GM23338 (cell line): ENCODE measurements around the gene OTOGL. TPM values are rescaled to one million over a fixed set of nuclear protein-coding genes. Genes with fewer than 3 reads are reported as not detected.
A peak's percentile ranks its signal among the peaks of the same experiment; 100 is the strongest.

ENCODE experiments used
- ATAC-seq: fragments of 200-7000 bp; cut with Tn5 transposase; 3 replicates; pipeline ENCODE4 v1.9.1; 2020
- DNase-seq: peaks from one replicate; pipeline ENCODE4 v3.0.0-alpha.2; 2015; ENCODE audit warnings: low spot score
- H2AFZ ChIP-seq: fragments of 200-600 bp; sonication (generic); 2 replicates; pipeline ENCODE4 v1.8.0; 2016; ENCODE audit warnings: antibody characterized with exemption, mild to moderate bottlenecking, moderate library complexity
- H3F3A ChIP-seq: fragments of 200-600 bp; sonication (generic); replicated peaks from 2 replicates; pipeline ENCODE4 v1.8.0; 2017; ENCODE audit warnings: antibody characterized with exemption, mixed run types, low read depth
- H3K27ac ChIP-seq: fragments of 200-600 bp; sonication (generic); 2 replicates; pipeline ENCODE4 v1.6.1; 2016; ENCODE audit warnings: low read depth
- H3K27me3 ChIP-seq: fragments of 200-600 bp; sonication (generic); 2 replicates; pipeline ENCODE4 v1.8.0; 2016; ENCODE audit warnings: mild to moderate bottlenecking, mixed run types, moderate library complexity; ENCODE audit not compliant: insufficient read depth
- H3K36me3 ChIP-seq: fragments of 200-600 bp; sonication (generic); 2 replicates; pipeline ENCODE4 v1.8.0; 2016; ENCODE audit warnings: mild to moderate bottlenecking; ENCODE audit not compliant: insufficient read depth
- H3K4me1 ChIP-seq: fragments of 200-600 bp; sonication (generic); 2 replicates; pipeline ENCODE4 v1.8.0; 2016; ENCODE audit warnings: mild to moderate bottlenecking, moderate library complexity; ENCODE audit not compliant: insufficient read depth
- H3K4me2 ChIP-seq: fragments of 200-600 bp; sonication (generic); 2 replicates; pipeline ENCODE4 v1.7.1; 2017; ENCODE audit warnings: mixed run types
- H3K4me3 ChIP-seq: fragments of 200-600 bp; sonication (generic); 2 replicates; pipeline ENCODE4 v1.6.1; 2016; ENCODE audit warnings: mixed run types
- H3K79me2 ChIP-seq: fragments of 200-600 bp; sonication (generic); replicated peaks from 2 replicates; pipeline ENCODE4 v1.8.0; 2017; ENCODE audit warnings: mild to moderate bottlenecking; ENCODE audit not compliant: insufficient read depth
- H3K9me2 ChIP-seq: fragments of 200-600 bp; sonication (generic); 2 replicates; pipeline ENCODE4 v1.8.0; 2017; ENCODE audit not compliant: insufficient read depth
- H4K20me1 ChIP-seq: fragments of 200-600 bp; sonication (generic); replicated peaks from 2 replicates; pipeline ENCODE4 v1.8.0; 2017; ENCODE audit warnings: mild to moderate bottlenecking; ENCODE audit not compliant: insufficient read depth
- H3K27ac Mint-ChIP-seq: 2 replicates; pipeline ENCODE4 v1.8.0; 2020; ENCODE audit warnings: inconsistent platforms, mild to moderate bottlenecking, moderate library complexity, mixed read lengths
- H3K27me3 Mint-ChIP-seq: 3 replicates; pipeline ENCODE4 v1.8.0; 2022; ENCODE audit warnings: low read depth, mild to moderate bottlenecking, moderate library complexity, mixed read lengths, inconsistent platforms; ENCODE audit not compliant: insufficient read depth, poor library complexity
- H3K36me3 Mint-ChIP-seq: 3 replicates; pipeline ENCODE4 v1.8.0; 2021; ENCODE audit warnings: low read depth, mild to moderate bottlenecking, inconsistent platforms, moderate library complexity, mixed read lengths
- H3K4me1 Mint-ChIP-seq: 3 replicates; pipeline ENCODE4 v1.8.0; 2020; ENCODE audit warnings: mild to moderate bottlenecking, inconsistent platforms, mixed read lengths
- H3K4me3 Mint-ChIP-seq: 3 replicates; pipeline ENCODE4 v1.8.0; 2021; ENCODE audit warnings: moderate library complexity, mild to moderate bottlenecking, inconsistent platforms, mixed read lengths
- H3K9me3 Mint-ChIP-seq: 3 replicates; pipeline ENCODE4 v1.8.0; 2020; ENCODE audit warnings: moderate library complexity, mild to moderate bottlenecking, inconsistent platforms, mixed read lengths
- CREB1 ChIP-seq: fragments of 250-450 bp; sonication (Bioruptor Pico); IDR thresholded peaks from 2 replicates; pipeline ENCODE4 v1.5.0; 2020; ENCODE audit warnings: low read depth, mild to moderate bottlenecking, moderate library complexity
- EZH2 ChIP-seq: fragments of 200-600 bp; sonication (generic); IDR thresholded peaks from one replicate; pipeline ENCODE4 v1.8.0; 2017; ENCODE audit warnings: antibody characterized with exemption, mild to moderate bottlenecking, low read depth; ENCODE audit not compliant: unreplicated experiment
- EZH2phosphoT487 ChIP-seq: fragments of 200-600 bp; sonication (generic); IDR thresholded peaks from one replicate; pipeline ENCODE4 v1.8.1; 2018; ENCODE audit warnings: antibody characterized with exemption; ENCODE audit not compliant: unreplicated experiment
- JUNB ChIP-seq: IDR thresholded peaks from one replicate; pipeline ENCODE4 v1.6.1; 2016; ENCODE audit warnings: antibody characterized with exemption; ENCODE audit not compliant: unreplicated experiment
- NANOG ChIP-seq: IDR thresholded peaks from 2 replicates; pipeline ENCODE4 v1.6.1; 2016; ENCODE audit warnings: antibody characterized with exemption, borderline replicate concordance
- POLR2AphosphoS5 ChIP-seq: IDR thresholded peaks from 2 replicates; pipeline ENCODE4 v1.6.1; 2016; ENCODE audit warnings: antibody characterized with exemption, low read depth
- STAT1 ChIP-seq: IDR thresholded peaks from one replicate; pipeline ENCODE4 v1.6.1; 2016; ENCODE audit warnings: antibody characterized with exemption; ENCODE audit not compliant: unreplicated experiment
- ZNF114 ChIP-seq: fragments of 250-450 bp; sonication (Bioruptor Pico); IDR thresholded peaks from 2 replicates; pipeline ENCODE4 v1.5.0; 2020; ENCODE audit warnings: mild to moderate bottlenecking, moderate library complexity
- ZNF331 ChIP-seq: fragments of 250-450 bp; sonication (Bioruptor Pico); IDR thresholded peaks from 2 replicates; pipeline ENCODE4 v1.5.0; 2020; ENCODE audit warnings: low read depth, mild to moderate bottlenecking, moderate library complexity
- polyA plus RNA-seq: library from polyadenylated mRNA; unstranded; fragments of >200 nt; fragmentation: Nextera tagmentation; extraction: Ambion mirVana; gene quantifications from 2 replicates; pipeline ENCODE4 v1.2.1, GENCODE V29; 2016
- total RNA-seq: library from RNA; depleted of rRNA; stranded (reverse); fragments of >200 nt; shearing (Covaris generic); gene quantifications from 2 replicates; pipeline ENCODE4 v1.2.3, GENCODE V29; 2014
- TF ChIP-seq, protein P1 (sequence below): IDR thresholded peaks from 2 replicates; pipeline ENCODE4 v1.6.1; 2016; ENCODE audit warnings: antibody characterized with exemption
- TF ChIP-seq, protein P2 (sequence below): fragments of 250-450 bp; sonication (Bioruptor Pico); IDR thresholded peaks from 2 replicates; pipeline ENCODE4 v1.5.0; 2020; ENCODE audit warnings: mild to moderate bottlenecking, moderate library complexity
- TF ChIP-seq, protein P3 (sequence below): IDR thresholded peaks from one replicate; pipeline ENCODE4 v1.6.1; 2018; ENCODE audit warnings: antibody characterized with exemption; ENCODE audit not compliant: unreplicated experiment
- TF ChIP-seq, protein P4 (sequence below), 2 experiments: fragments of 200-600 bp in 1 of 2; sonication (generic) in 1 of 2; conservative IDR thresholded peaks; 2 replicates each; pipeline versions ENCODE4 v1.5.1 to v1.6.1; 2016 to 2017; ENCODE audit warnings: antibody characterized with exemption in 2 of 2, low read depth in 2 of 2, mild to moderate bottlenecking in 2 of 2, moderate library complexity in 1 of 2

OTOGL gene
- total and polyA plus RNA-seq, 2 experiments from 2014 or later: 0.36 to 0.66 TPM

DNA sequence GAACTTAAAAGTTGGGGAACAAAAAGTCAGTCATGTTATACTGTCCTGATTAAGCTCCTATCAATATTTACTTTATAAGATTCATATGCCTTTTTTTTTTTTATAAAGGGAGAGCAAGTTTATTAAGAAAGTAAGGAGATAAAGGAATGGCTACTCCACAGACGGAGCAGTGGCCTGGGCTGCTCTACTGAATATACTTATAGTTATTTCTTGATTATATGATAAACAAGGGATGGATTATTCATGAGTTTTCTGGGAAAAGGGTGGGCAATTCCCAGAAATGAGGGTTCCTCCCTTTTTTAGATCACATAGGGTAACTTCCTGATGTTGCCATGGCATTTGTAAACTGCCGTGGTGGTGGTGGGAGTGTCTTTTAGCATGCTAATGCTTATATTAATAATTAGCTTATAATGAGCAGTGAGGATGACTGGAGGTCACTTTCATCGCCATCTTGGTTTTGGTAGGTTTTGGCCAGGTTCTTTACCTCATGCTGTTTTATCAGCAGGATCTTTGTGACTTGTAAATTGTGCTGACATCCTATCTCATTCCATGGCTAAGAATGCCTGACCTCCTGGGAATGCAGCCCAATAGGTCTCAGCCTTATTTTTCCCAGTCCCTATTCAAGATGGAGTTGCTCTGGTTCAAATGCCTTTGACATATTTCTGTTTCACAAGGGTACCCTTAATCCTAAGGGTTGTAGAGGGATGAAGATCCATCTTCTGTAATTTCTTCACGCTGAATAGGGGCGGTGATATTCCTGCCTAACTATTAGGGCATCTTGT is 73.9 kb downstream of the OTOGL start:
- Mint-ChIP-seq H3K27me3 (peaks cover 2% of the 10 kb centered on the region), H3K36me3 (no peaks in the 10 kb centered on the region), H3K4me3 (no peak overlapping the region), H3K4me1 (peaks cover 12% of the 10 kb centered on the region; the same call in 2 of the 3 replicates), H3K27ac (no peak overlapping the region), H3K9me3 (peaks cover 4% of the 10 kb centered on the region; the same call in 1 of the 3 replicates)
- H3F3A ChIP-seq: no peaks in the 10 kb centered on the region
- ATAC-seq (peak; percentile 77), DNase-seq (peak; percentile 53)
- no peaks in the 10 kb centered on the region for H3K36me3 ChIP-seq
- no peaks in the 10 kb centered on the region for H3K79me2 ChIP-seq
- no peaks in the 10 kb centered on the region for H4K20me1 ChIP-seq
- H3K9me2 ChIP-seq: peaks cover 4% of the 10 kb centered on the region; the same call in 1 of the 2 replicates
- H3K27ac ChIP-seq: no peak overlapping the region; the same call in 1 of the 2 replicates
- no peaks in the 10 kb centered on the region for H3K27me3 ChIP-seq
- TF ChIP-seq, protein P1, sequence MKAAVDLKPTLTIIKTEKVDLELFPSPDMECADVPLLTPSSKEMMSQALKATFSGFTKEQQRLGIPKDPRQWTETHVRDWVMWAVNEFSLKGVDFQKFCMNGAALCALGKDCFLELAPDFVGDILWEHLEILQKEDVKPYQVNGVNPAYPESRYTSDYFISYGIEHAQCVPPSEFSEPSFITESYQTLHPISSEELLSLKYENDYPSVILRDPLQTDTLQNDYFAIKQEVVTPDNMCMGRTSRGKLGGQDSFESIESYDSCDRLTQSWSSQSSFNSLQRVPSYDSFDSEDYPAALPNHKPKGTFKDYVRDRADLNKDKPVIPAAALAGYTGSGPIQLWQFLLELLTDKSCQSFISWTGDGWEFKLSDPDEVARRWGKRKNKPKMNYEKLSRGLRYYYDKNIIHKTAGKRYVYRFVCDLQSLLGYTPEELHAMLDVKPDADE: no peak
- TF ChIP-seq ZNF331 (CRISPR knock-in tag): peak; percentile 46; the same call in 1 of the 2 replicates
- TF ChIP-seq JUNB: no peak
- no peak for TF ChIP-seq EZH2phosphoT487
- no peak for TF ChIP-seq POLR2AphosphoS5
- TF ChIP-seq EZH2: no peak
- TF ChIP-seq ZNF114: peak; percentile 96
- TF ChIP-seq CREB1 (CRISPR knock-in tag): peak; percentile 56
- no peak for TF ChIP-seq NANOG
- TF ChIP-seq, protein P2, sequence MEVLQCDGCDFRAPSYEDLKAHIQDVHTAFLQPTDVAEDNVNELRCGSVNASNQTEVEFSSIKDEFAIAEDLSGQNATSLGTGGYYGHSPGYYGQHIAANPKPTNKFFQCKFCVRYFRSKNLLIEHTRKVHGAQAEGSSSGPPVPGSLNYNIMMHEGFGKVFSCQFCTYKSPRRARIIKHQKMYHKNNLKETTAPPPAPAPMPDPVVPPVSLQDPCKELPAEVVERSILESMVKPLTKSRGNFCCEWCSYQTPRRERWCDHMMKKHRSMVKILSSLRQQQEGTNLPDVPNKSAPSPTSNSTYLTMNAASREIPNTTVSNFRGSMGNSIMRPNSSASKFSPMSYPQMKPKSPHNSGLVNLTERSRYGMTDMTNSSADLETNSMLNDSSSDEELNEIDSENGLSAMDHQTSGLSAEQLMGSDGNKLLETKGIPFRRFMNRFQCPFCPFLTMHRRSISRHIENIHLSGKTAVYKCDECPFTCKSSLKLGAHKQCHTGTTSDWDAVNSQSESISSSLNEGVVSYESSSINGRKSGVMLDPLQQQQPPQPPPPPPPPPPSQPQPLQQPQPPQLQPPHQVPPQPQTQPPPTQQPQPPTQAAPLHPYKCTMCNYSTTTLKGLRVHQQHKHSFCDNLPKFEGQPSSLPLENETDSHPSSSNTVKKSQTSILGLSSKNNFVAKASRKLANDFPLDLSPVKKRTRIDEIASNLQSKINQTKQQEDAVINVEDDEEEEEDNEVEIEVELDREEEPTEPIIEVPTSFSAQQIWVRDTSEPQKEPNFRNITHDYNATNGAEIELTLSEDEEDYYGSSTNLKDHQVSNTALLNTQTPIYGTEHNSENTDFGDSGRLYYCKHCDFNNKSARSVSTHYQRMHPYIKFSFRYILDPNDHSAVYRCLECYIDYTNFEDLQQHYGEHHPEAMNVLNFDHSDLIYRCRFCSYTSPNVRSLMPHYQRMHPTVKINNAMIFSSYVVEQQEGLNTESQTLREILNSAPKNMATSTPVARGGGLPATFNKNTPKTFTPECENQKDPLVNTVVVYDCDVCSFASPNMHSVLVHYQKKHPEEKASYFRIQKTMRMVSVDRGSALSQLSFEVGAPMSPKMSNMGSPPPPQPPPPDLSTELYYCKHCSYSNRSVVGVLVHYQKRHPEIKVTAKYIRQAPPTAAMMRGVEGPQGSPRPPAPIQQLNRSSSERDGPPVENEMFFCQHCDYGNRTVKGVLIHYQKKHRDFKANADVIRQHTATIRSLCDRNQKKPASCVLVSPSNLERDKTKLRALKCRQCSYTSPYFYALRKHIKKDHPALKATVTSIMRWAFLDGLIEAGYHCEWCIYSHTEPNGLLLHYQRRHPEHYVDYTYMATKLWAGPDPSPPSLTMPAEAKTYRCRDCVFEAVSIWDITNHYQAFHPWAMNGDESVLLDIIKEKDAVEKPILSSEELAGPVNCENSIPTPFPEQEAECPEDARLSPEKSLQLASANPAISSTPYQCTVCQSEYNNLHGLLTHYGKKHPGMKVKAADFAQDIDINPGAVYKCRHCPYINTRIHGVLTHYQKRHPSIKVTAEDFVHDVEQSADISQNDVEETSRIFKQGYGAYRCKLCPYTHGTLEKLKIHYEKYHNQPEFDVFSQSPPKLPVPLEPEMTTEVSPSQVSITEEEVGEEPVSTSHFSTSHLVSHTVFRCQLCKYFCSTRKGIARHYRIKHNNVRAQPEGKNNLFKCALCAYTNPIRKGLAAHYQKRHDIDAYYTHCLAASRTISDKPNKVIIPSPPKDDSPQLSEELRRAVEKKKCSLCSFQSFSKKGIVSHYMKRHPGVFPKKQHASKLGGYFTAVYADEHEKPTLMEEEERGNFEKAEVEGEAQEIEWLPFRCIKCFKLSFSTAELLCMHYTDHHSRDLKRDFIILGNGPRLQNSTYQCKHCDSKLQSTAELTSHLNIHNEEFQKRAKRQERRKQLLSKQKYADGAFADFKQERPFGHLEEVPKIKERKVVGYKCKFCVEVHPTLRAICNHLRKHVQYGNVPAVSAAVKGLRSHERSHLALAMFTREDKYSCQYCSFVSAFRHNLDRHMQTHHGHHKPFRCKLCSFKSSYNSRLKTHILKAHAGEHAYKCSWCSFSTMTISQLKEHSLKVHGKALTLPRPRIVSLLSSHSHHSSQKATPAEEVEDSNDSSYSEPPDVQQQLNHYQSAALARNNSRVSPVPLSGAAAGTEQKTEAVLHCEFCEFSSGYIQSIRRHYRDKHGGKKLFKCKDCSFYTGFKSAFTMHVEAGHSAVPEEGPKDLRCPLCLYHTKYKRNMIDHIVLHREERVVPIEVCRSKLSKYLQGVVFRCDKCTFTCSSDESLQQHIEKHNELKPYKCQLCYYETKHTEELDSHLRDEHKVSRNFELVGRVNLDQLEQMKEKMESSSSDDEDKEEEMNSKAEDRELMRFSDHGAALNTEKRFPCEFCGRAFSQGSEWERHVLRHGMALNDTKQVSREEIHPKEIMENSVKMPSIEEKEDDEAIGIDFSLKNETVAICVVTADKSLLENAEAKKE: 0 out of 2 replicates have a peak, but pooled peaks have one; percentile 35
- TF ChIP-seq, protein P3, sequence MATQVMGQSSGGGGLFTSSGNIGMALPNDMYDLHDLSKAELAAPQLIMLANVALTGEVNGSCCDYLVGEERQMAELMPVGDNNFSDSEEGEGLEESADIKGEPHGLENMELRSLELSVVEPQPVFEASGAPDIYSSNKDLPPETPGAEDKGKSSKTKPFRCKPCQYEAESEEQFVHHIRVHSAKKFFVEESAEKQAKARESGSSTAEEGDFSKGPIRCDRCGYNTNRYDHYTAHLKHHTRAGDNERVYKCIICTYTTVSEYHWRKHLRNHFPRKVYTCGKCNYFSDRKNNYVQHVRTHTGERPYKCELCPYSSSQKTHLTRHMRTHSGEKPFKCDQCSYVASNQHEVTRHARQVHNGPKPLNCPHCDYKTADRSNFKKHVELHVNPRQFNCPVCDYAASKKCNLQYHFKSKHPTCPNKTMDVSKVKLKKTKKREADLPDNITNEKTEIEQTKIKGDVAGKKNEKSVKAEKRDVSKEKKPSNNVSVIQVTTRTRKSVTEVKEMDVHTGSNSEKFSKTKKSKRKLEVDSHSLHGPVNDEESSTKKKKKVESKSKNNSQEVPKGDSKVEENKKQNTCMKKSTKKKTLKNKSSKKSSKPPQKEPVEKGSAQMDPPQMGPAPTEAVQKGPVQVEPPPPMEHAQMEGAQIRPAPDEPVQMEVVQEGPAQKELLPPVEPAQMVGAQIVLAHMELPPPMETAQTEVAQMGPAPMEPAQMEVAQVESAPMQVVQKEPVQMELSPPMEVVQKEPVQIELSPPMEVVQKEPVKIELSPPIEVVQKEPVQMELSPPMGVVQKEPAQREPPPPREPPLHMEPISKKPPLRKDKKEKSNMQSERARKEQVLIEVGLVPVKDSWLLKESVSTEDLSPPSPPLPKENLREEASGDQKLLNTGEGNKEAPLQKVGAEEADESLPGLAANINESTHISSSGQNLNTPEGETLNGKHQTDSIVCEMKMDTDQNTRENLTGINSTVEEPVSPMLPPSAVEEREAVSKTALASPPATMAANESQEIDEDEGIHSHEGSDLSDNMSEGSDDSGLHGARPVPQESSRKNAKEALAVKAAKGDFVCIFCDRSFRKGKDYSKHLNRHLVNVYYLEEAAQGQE: no peak
- TF ChIP-seq, protein P4, sequence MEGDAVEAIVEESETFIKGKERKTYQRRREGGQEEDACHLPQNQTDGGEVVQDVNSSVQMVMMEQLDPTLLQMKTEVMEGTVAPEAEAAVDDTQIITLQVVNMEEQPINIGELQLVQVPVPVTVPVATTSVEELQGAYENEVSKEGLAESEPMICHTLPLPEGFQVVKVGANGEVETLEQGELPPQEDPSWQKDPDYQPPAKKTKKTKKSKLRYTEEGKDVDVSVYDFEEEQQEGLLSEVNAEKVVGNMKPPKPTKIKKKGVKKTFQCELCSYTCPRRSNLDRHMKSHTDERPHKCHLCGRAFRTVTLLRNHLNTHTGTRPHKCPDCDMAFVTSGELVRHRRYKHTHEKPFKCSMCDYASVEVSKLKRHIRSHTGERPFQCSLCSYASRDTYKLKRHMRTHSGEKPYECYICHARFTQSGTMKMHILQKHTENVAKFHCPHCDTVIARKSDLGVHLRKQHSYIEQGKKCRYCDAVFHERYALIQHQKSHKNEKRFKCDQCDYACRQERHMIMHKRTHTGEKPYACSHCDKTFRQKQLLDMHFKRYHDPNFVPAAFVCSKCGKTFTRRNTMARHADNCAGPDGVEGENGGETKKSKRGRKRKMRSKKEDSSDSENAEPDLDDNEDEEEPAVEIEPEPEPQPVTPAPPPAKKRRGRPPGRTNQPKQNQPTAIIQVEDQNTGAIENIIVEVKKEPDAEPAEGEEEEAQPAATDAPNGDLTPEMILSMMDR (conservative IDR thresholded peaks at IDR 0.05; ENCODE audit: low read depth in 2 of 2): no peak
- TF ChIP-seq STAT1: no peak
- H3K4me2 ChIP-seq: no peak overlapping the region
- no peaks in the 10 kb centered on the region for H3K4me1 ChIP-seq
- no peak overlapping the region for H3K4me3 ChIP-seq
- H2AFZ ChIP-seq: no peak overlapping the region
